Epithelial cell of proximal tubule (primary cell): Measurements from ENCODE around the gene LAMTOR1. TPM values are rescaled to one million over a fixed set of nuclear protein-coding genes. Genes with fewer than 3 reads are reported as not detected.

ENCODE experiments used
- DNase-seq: peaks from one replicate; pipeline ENCODE4 v3.0.0-alpha.2; 2011; ENCODE audit warnings: low read depth
- H3K4me3 ChIP-seq: 2 replicates; pipeline ENCODE4 v1.5.1; 2011; ENCODE audit warnings: low read depth, mild to moderate bottlenecking, low read length
- CTCF ChIP-seq: conservative IDR thresholded peaks from 2 replicates; pipeline ENCODE4 v1.5.1; 2012; ENCODE audit warnings: low read depth, mild to moderate bottlenecking, low read length
- total RNA-seq: library from RNA; depleted of rRNA; stranded (reverse); fragments of >200 nt; gene quantifications from 2 replicates; pipeline ENCODE4 v1.2.3, GENCODE V29; 2015

The LAMTOR1 gene
- total RNA-seq, 1 donor from 2014 or later = 149 TPM

GRCh38 chr11:72061739-72062396 is 41.2 kb downstream of the LAMTOR1 start:
- DNase-seq = no peak
- no peak for TF ChIP-seq CTCF
- H3K4me3 ChIP-seq = no peak overlapping the region

- DNase-seq = no peak
- no peak for TF ChIP-seq CTCF
- H3K4me3 ChIP-seq = no peak overlapping the region
Measured at GRCh38 chr11:72058416-72059034, 44.6 kb downstream of the LAMTOR1 start.

- no peak for DNase-seq
- no peak overlapping the region for H3K4me3 ChIP-seq
- no peak for TF ChIP-seq CTCF
Measured at GRCh38 chr11:72048766-72049460, 54.2 kb downstream of the LAMTOR1 start.

Other genes with a start within 250 kb of the LAMTOR1 start
- gene DEFB131B, start 224.8 kb downstream of the LAMTOR1 start, total RNA-seq = not detected in 2 replicates
- gene XNDC1N, start 174.7 kb downstream of the LAMTOR1 start, total RNA-seq = 3.6 and 10.6 TPM in 2 replicates
- 9.3 and 28.6 TPM in 2 replicates for gene RNF121, start 174.3 kb downstream of the LAMTOR1 start, total RNA-seq
- 1.0 and 1.7 TPM in 2 replicates for gene IL18BP, start 104.4 kb downstream of the LAMTOR1 start, total RNA-seq
- gene NUMA1, start 22.8 kb downstream of the LAMTOR1 start, total RNA-seq = 116 TPM in 2 replicates
- gene LRRC51, start 22.4 kb downstream of the LAMTOR1 start, total RNA-seq = 3.7 and 6.7 TPM in 2 replicates
- not detected in 2 replicates for gene TOMT, start 2.6 kb upstream of the LAMTOR1 start, total RNA-seq
- gene ANAPC15, start 9.4 kb upstream of the LAMTOR1 start, total RNA-seq = 66.6 and 87.4 TPM in 2 replicates
- gene FOLR3, start 32.4 kb upstream of the LAMTOR1 start, total RNA-seq = 0.65 TPM in 1 of 2 replicates, not detected in the other
- 1.5 and 12.3 TPM in 2 replicates for gene FOLR1, start 88.8 kb upstream of the LAMTOR1 start, total RNA-seq
- not detected in 2 replicates for gene FOLR2, start 113.5 kb upstream of the LAMTOR1 start, total RNA-seq
- gene INPPL1, start 121.5 kb upstream of the LAMTOR1 start, total RNA-seq = 66.5 and 73.2 TPM in 2 replicates
- gene PHOX2A, start 140.9 kb upstream of the LAMTOR1 start, total RNA-seq = not detected in 2 replicates